ENCODE data around the gene PRAMEF25. TPM values are rescaled to one million over a fixed set of nuclear protein-coding genes. Genes with fewer than 3 reads are reported as not detected.
"Not testable (repeated sequence)": the region's sequence is repeated elsewhere in the genome, so short reads cannot be mapped to it uniquely, and the experiment has no call there.

PRAMEF25 gene
- not detected for total RNA-seq

- not testable (repeated sequence) for H3K4me3 Mint-ChIP-seq; H3K4me1 Mint-ChIP-seq; ATAC-seq (replicated peaks); H3K9me3 Mint-ChIP-seq; H3K36me3 Mint-ChIP-seq (ENCODE audit: low read depth); H3K27me3 Mint-ChIP-seq; H3K27ac Mint-ChIP-seq
These were observed at the start of gene PRAMEF25 for GRCh38 chr1:13070474-13070873. Gene PRAMEF25, plus strand, starts transcription at chr1:13070774. Its CDS starts 2,920 bp downstream, at chr1:13073694.

- not testable (repeated sequence) for H3K36me3 Mint-ChIP-seq (ENCODE audit: low read depth); H3K27ac Mint-ChIP-seq; H3K9me3 Mint-ChIP-seq; H3K27me3 Mint-ChIP-seq; ATAC-seq (replicated peaks); H3K4me1 Mint-ChIP-seq; H3K4me3 Mint-ChIP-seq
These were observed 14.1 kb upstream of the PRAMEF25 start, which contains the start of gene PRAMEF27 for GRCh38 chr1:13056475-13056874. Gene PRAMEF27, minus strand, starts transcription at chr1:13056575. Its CDS starts 2,916 bp downstream, at chr1:13053659.

- not testable (repeated sequence) for H3K9me3 Mint-ChIP-seq; H3K4me3 Mint-ChIP-seq; ATAC-seq (replicated peaks); H3K27me3 Mint-ChIP-seq; H3K36me3 Mint-ChIP-seq (ENCODE audit: low read depth); H3K27ac Mint-ChIP-seq; H3K4me1 Mint-ChIP-seq
These were observed 46.2 kb downstream of the PRAMEF25 start, which contains the start of gene HNRNPCL2 for GRCh38 chr1:13116754-13117153. Gene HNRNPCL2, minus strand, starts transcription at chr1:13116854. Its CDS starts 454 bp downstream, at chr1:13116400.

Other genes starting within 250 kb of the PRAMEF25 start
- not detected for gene PRAMEF11, start 239.4 kb upstream of the PRAMEF25 start, total RNA-seq
- not detected for gene HNRNPCL1, start 222.1 kb upstream of the PRAMEF25 start, total RNA-seq
- gene PRAMEF2, start 213.7 kb upstream of the PRAMEF25 start, total RNA-seq = not detected
- gene PRAMEF4, start 184.6 kb upstream of the PRAMEF25 start, total RNA-seq = not detected
- not detected for gene PRAMEF10, start 172.5 kb upstream of the PRAMEF25 start, total RNA-seq
- gene PRAMEF7, start 154.2 kb upstream of the PRAMEF25 start, total RNA-seq = not detected
- not detected for gene PRAMEF6, start 123.2 kb upstream of the PRAMEF25 start, total RNA-seq
- not detected for gene PRAMEF27, start 14.2 kb upstream of the PRAMEF25 start, total RNA-seq
- gene HNRNPCL3, start 10.0 kb upstream of the PRAMEF25 start, total RNA-seq = not detected
- not detected for gene HNRNPCL2, start 46.1 kb downstream of the PRAMEF25 start, total RNA-seq
- gene PRAMEF26, start 85.2 kb downstream of the PRAMEF25 start, total RNA-seq = not detected
- not detected for gene HNRNPCL4, start 94.9 kb downstream of the PRAMEF25 start, total RNA-seq
- not detected for gene PRAMEF9, start 101.1 kb downstream of the PRAMEF25 start, total RNA-seq
- not detected for gene PRAMEF13, start 130.6 kb downstream of the PRAMEF25 start, total RNA-seq
- not detected for gene PRAMEF18, start 155.4 kb downstream of the PRAMEF25 start, total RNA-seq
- not detected for gene PRAMEF5, start 183.4 kb downstream of the PRAMEF25 start, total RNA-seq
- not detected for gene PRAMEF8, start 214.4 kb downstream of the PRAMEF25 start, total RNA-seq
- not detected for gene PRAMEF33, start 232.8 kb downstream of the PRAMEF25 start, total RNA-seq
- gene PRAMEF15, start 244.8 kb downstream of the PRAMEF25 start, total RNA-seq = not detected

All from activated T-helper 17 cell treated with anti-CD3 and anti-CD28 coated beads, Interleukin-2, amount 50 U/mL, for 72 hours (primary cell).